Measurements from ENCODE around the gene GPHB5.

- no peak for TF ChIP-seq POLR2A (IDR thresholded peaks at IDR 0.05)
- TF ChIP-seq, protein P1, sequence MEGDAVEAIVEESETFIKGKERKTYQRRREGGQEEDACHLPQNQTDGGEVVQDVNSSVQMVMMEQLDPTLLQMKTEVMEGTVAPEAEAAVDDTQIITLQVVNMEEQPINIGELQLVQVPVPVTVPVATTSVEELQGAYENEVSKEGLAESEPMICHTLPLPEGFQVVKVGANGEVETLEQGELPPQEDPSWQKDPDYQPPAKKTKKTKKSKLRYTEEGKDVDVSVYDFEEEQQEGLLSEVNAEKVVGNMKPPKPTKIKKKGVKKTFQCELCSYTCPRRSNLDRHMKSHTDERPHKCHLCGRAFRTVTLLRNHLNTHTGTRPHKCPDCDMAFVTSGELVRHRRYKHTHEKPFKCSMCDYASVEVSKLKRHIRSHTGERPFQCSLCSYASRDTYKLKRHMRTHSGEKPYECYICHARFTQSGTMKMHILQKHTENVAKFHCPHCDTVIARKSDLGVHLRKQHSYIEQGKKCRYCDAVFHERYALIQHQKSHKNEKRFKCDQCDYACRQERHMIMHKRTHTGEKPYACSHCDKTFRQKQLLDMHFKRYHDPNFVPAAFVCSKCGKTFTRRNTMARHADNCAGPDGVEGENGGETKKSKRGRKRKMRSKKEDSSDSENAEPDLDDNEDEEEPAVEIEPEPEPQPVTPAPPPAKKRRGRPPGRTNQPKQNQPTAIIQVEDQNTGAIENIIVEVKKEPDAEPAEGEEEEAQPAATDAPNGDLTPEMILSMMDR (IDR thresholded peaks at IDR 0.05) = no peak
Measured at GRCh38 chr14:63342371-63342770, 23.6 kb upstream of the GPHB5 start.

Data from esophagus squamous epithelium (tissue), 4 donors.